AG04450 (cell line): ENCODE data around the gene NCOA3. TPM values are rescaled to one million over a fixed set of nuclear protein-coding genes. Genes with fewer than 3 reads are reported as not detected.

Experiments used
- CTCF ChIA-PET: fragments of 300-600, 350-600 bp; formaldehyde crosslinking; extraction: SDS; loops from one replicate; lab custom pipeline; 2022; ENCODE audit warnings: antibody characterized with exemption, inconsistent platforms; lab: Charles Lee
- POLR2A ChIA-PET: fragments of 350-600 bp; formaldehyde crosslinking; extraction: SDS; loops from one replicate; lab custom pipeline; 2021; ENCODE audit warnings: antibody characterized with exemption, inconsistent platforms; lab: Yijun Ruan, JAX
- DNase-seq: peaks from one replicate; pipeline ENCODE4 v3.0.0-alpha.2; 2011; ENCODE audit warnings: low read depth, low spot score
- H3K27ac ChIP-seq: one replicate; pipeline ENCODE4 v1.5.1; 2012; ENCODE audit warnings: low read depth, low read length, control low read depth
- H3K27me3 ChIP-seq: one replicate; pipeline ENCODE4 v1.6.0; 2012; ENCODE audit warnings: low read length; ENCODE audit not compliant: control insufficient read depth, insufficient read depth
- H3K4me3 ChIP-seq: 2 replicates; pipeline ENCODE4 v1.5.1; 2011; ENCODE audit warnings: mild to moderate bottlenecking, low read depth, low read length, control low read depth
- H3K9me3 ChIP-seq: 2 replicates; pipeline ENCODE4 v1.5.1; 2012; ENCODE audit warnings: low read length; ENCODE audit not compliant: control insufficient read depth, insufficient read depth
- polyA plus RNA-seq: library from polyadenylated mRNA; depleted of rRNA; stranded (reverse); fragments of >200 nt; gene quantifications from 2 replicates; pipeline ENCODE4 v1.2.3, GENCODE V29; 2011
- TF ChIP-seq, protein P1 (sequence below): IDR thresholded peaks from 2 replicates; pipeline ENCODE4 v1.5.1; 2011; ENCODE audit warnings: low read depth, low read length, control low read depth, inconsistent platforms

The NCOA3 gene
- polyA plus RNA-seq, 1 experiment, result 25.4 TPM

DNA sequence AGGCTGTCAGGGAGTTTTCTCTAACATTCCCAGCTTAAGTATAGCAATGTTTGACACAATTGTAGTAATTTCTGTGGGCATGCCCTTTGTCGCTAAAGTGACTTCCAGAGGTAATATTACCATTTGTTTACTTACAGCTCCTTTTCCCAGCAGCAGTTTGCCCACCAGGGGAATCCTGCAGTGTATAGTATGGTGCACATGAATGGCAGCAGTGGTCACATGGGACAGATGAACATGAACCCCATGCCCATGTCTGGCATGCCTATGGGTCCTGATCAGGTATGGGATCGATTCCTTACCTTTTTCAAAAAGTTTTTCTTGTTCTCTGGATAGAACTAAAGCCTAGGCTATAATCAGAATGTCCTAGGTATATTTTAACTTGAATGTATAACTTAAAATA is 151.1 kb downstream of the NCOA3 start:
- TF ChIP-seq, protein P1, sequence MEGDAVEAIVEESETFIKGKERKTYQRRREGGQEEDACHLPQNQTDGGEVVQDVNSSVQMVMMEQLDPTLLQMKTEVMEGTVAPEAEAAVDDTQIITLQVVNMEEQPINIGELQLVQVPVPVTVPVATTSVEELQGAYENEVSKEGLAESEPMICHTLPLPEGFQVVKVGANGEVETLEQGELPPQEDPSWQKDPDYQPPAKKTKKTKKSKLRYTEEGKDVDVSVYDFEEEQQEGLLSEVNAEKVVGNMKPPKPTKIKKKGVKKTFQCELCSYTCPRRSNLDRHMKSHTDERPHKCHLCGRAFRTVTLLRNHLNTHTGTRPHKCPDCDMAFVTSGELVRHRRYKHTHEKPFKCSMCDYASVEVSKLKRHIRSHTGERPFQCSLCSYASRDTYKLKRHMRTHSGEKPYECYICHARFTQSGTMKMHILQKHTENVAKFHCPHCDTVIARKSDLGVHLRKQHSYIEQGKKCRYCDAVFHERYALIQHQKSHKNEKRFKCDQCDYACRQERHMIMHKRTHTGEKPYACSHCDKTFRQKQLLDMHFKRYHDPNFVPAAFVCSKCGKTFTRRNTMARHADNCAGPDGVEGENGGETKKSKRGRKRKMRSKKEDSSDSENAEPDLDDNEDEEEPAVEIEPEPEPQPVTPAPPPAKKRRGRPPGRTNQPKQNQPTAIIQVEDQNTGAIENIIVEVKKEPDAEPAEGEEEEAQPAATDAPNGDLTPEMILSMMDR, result no peak
- no peak for DNase-seq
- no peaks in the 10 kb centered on the region for H3K27me3 ChIP-seq
- ChIA-PET POLR2A (no interaction called here), CTCF (no interaction called here)
- H3K27ac ChIP-seq, result no peak overlapping the region
- no peak overlapping the region for H3K4me3 ChIP-seq
- H3K9me3 ChIP-seq, result no peaks in the 10 kb centered on the region

DNA sequence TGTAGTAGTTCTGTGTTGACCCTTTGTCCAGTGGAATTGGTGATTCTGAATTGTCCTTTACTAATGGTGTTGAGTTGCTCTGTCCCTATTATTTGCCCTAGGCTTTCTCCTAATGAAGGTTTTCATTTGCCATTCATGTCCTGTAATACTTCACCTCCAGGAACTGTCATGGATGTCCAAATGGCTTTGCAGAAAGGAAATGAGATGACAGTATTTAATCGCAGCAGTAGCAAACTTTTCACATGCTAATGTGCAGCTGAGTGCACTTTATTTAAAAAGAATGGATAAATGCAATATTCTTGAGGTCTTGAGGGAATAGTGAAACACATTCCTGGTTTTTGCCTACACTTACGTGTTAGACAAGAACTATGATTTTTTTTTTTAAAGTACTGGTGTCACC is 152.2 kb downstream of the NCOA3 start:
- Histone ChIP-seq H3K27me3 (no peaks in the 10 kb centered on the region), H3K27ac (no peak overlapping the region), H3K9me3 (no peaks in the 10 kb centered on the region), H3K4me3 (no peak overlapping the region)
- no peak for DNase-seq
- ChIA-PET CTCF (interaction anchor here (0.7 to 1.5 kb wide), 4 partner anchors 9 to 1297 kb away, joined by 4 to 6 read pairs (median 5); no protein-coding TSS in a partner anchor), POLR2A (no interaction called here)
- TF ChIP-seq, protein P1, result no peak

DNA sequence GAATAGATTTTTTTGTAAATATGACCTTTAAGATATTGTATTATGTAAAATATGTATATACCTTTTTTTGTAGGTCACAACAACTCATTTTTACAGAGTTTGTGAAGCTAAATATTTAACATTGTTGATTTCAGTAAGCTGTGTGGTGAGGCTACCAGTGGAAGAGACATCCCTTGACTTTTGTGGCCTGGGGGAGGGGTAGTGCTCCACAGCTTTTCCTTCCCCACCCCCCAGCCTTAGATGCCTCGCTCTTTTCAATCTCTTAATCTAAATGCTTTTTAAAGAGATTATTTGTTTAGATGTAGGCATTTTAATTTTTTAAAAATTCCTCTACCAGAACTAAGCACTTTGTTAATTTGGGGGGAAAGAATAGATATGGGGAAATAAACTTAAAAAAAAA is 152.7 kb downstream of the NCOA3 start:
- POLR2A ChIA-PET, result no interaction called here

DNA sequence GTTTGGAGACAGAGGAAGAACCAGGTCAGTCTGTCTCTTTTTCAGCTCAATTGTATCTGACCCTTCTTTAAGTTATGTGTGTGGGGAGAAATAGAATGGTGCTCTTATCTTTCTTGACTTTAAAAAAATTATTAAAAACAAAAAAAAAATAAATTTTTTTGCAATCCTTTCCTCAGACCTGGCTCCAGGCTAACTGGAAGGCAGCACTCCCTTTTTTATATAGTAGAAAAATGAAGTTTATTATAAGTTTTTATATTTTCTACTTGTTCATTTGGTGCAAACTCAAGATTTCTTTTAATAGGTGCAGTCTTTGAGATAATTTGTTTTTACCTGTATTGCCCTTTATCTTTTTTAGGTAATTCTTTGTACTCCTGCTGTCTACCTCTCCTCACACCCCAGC is 153.9 kb downstream of the NCOA3 start:
- H3K9me3 ChIP-seq, result no peaks in the 10 kb centered on the region
- H3K27ac ChIP-seq, result no peak overlapping the region
- DNase-seq, result no peak
- H3K27me3 ChIP-seq, result no peaks in the 10 kb centered on the region
- TF ChIP-seq, protein P1, result no peak
- H3K4me3 ChIP-seq, result no peak overlapping the region
- ChIA-PET CTCF (no interaction called here), POLR2A (no interaction called here)

More for the DNA sequence above, 152.7 kb downstream of the NCOA3 start:
- no peak overlapping the region for H3K4me3 ChIP-seq
- CTCF ChIA-PET, result interaction anchor here (0.9 to 1.5 kb wide), 3 partner anchors 9 to 966 kb away, joined by 4 to 6 read pairs (median 4); no protein-coding TSS in a partner anchor
- H3K27me3 ChIP-seq, result no peaks in the 10 kb centered on the region
- H3K9me3 ChIP-seq, result no peaks in the 10 kb centered on the region
- H3K27ac ChIP-seq, result no peak overlapping the region
- TF ChIP-seq, protein P1, result no peak
- no peak for DNase-seq

DNA sequence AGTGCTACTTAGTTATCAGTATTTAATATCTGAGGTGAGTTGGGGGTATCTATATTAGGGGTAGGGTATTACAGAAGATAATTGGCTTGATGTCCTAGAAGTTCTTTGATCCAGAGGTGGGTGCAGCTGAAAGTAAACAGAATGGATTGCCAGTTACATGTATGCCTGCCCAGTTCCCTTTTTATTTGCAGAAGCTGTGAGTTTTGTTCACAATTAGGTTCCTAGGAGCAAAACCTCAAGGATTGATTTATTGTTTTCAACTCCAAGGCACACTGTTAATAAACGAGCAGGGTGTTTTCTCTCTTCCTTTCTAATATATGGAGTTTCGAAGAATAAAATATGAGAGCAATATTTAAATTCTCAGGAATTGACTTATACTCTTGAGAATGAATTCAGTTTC is 154.6 kb downstream of the NCOA3 start:
- Histone ChIP-seq H3K4me3 (no peak overlapping the region), H3K27ac (no peak overlapping the region), H3K27me3 (no peaks in the 10 kb centered on the region), H3K9me3 (no peaks in the 10 kb centered on the region)
- POLR2A ChIA-PET, result no interaction called here
- CTCF ChIA-PET, result interaction anchor here (0.7 kb wide), 1 partner anchor 968 kb away, joined by 3 read pairs; no protein-coding TSS in a partner anchor
- TF ChIP-seq, protein P1, result no peak
- DNase-seq, result no peak
